Measurements from ENCODE around the gene GART.

- TF ChIP-seq POLR2A (IDR thresholded peaks at IDR 0.05; ENCODE audit: control extremely low read depth in 1 of 2, low read depth in 2 of 2, low read length in 2 of 2) (no peak), CTCF (IDR thresholded peaks at IDR 0.05; ENCODE audit: control extremely low read depth in 1 of 3, insufficient read depth in 1 of 3, low read depth in 1 of 3, low read length in 3 of 3) (no peak), POLR2AphosphoS5 (IDR thresholded peaks at IDR 0.05; ENCODE audit: low read depth, low read length) (no peak), TAF1 (IDR thresholded peaks at IDR 0.05; ENCODE audit: low read depth, low read length) (no peak)
Measured at GRCh38 chr21:33566514-33566913, 24.6 kb upstream of the GART start.
